ENCODE results near the gene CARD16. TPM values are rescaled to one million over a fixed set of nuclear protein-coding genes. Genes with fewer than 3 reads are reported as not detected.

CARD16 gene
- total RNA-seq, 1 experiment from 2014 or later = not detected

- Histone ChIP-seq H3K14ac (ENCODE audit: insufficient read depth, low read length) (no peak overlapping the region), H4K8ac (replicated peaks; ENCODE audit: insufficient read length, low read depth, low read length) (no peak overlapping the region), H3K9ac (ENCODE audit: extremely low read depth, insufficient read length, low read length) (no peak overlapping the region), H2AK5ac (ENCODE audit: insufficient read length, low read length) (no peak overlapping the region), H4K20me1 (ENCODE audit: control insufficient read depth, insufficient read depth, insufficient read length) (no peaks in the 10 kb centered on the region), H3K9me3 (ENCODE audit: control insufficient read depth, low read depth, low read length) (no peaks in the 10 kb centered on the region), H3K23me2 (ENCODE audit: insufficient read length, low read depth, low read length, poor library complexity, severe bottlenecking) (no peaks in the 10 kb centered on the region), H2BK15ac (ENCODE audit: low read depth, low read length) (no peak overlapping the region), H2AFZ (ENCODE audit: low read length) (no peak overlapping the region), H4K5ac (ENCODE audit: insufficient read length, low read depth, low read length) (no peak overlapping the region), H3K23ac (ENCODE audit: insufficient read length, low read depth, low read length) (no peak overlapping the region), H2BK12ac (ENCODE audit: insufficient read length, low read depth, low read length) (no peak overlapping the region), H3K4me2 (ENCODE audit: insufficient read depth, insufficient read length, low read length) (no peak overlapping the region), H3K56ac (ENCODE audit: insufficient read length, low read depth, low read length) (no peak overlapping the region), H3K18ac (ENCODE audit: insufficient read length, low read depth, low read length) (no peak overlapping the region), H3K27me3 (ENCODE audit: insufficient read depth, low read length) (no peaks in the 10 kb centered on the region), H3K27ac (ENCODE audit: insufficient read length, low read depth, low read length) (no peak overlapping the region), H4K91ac (ENCODE audit: insufficient read length, low read depth, low read length) (no peak overlapping the region), H3T11ph (ENCODE audit: low read length) (no peak overlapping the region), H2BK5ac (ENCODE audit: insufficient read length, low read length) (no peak overlapping the region), H3K79me1 (ENCODE audit: insufficient read depth, low read depth, low read length, poor library complexity, severe bottlenecking) (no peaks in the 10 kb centered on the region), H2BK20ac (ENCODE audit: low read depth, low read length, poor library complexity, severe bottlenecking) (no peak overlapping the region), H3K4ac (ENCODE audit: low read depth, low read length) (no peak overlapping the region), H2BK120ac (ENCODE audit: low read depth, low read length, poor library complexity, severe bottlenecking) (no peak overlapping the region), H3K4me1 (ENCODE audit: insufficient read depth, low read length) (no peaks in the 10 kb centered on the region), H3K79me2 (ENCODE audit: insufficient read depth, low read length) (no peaks in the 10 kb centered on the region)
- H3K4me1 Mint-ChIP-seq = no peaks in the 10 kb centered on the region
- H3K36me3 Mint-ChIP-seq (ENCODE audit: insufficient read depth in 1 of 3, low read depth in 3 of 3) = peaks cover 2 to 5% (median 4%) of the 10 kb centered on the region in 3 experiments; a peak in 4 of 7 replicates
- no peaks in the 10 kb centered on the region; a peak in 2 of 5 replicates for H3K9me3 Mint-ChIP-seq
- no peak overlapping the region for H3K27ac Mint-ChIP-seq
- no peaks in the 10 kb centered on the region for H3K27me3 Mint-ChIP-seq (ENCODE audit: low read depth)
- no CpG with 5 or more reads among the region's 3 CpGs for WGBS (ENCODE audit: extremely low coverage, insufficient read length, low lambda C conversion rate)
- no peak overlapping the region for H3K4me3 Mint-ChIP-seq
- DNase-seq = no peak
- no peak for TF ChIP-seq CTCF (conservative IDR thresholded peaks at IDR 0.05)
Measured at GRCh38 chr11:105033343-105033742, 11.8 kb downstream of the CARD16 start.

All from H9 (cell line).